Measurements from ENCODE around the gene DLX2.

The DLX2 gene

GRCh38 chr2:172094294-172095145, 8.2 kb downstream of the DLX2 start:
- DNase-seq (ENCODE audit: low read depth), result peak; percentile 74

- peak; percentile 72 for DNase-seq (ENCODE audit: low read depth)
Measured at GRCh38 chr2:172093416-172094293, 9.0 kb downstream of the DLX2 start.

- no peak for DNase-seq (ENCODE audit: low read depth)
Measured at GRCh38 chr2:172092716-172093415, 9.8 kb downstream of the DLX2 start.

- peak; percentile 46 for DNase-seq (ENCODE audit: low read depth)
Measured at GRCh38 chr2:172091761-172092566, 10.7 kb downstream of the DLX2 start.

- DNase-seq (ENCODE audit: low read depth), result no peak
Measured at GRCh38 chr2:172091000-172091641, 11.6 kb downstream of the DLX2 start.

GRCh38 chr2:172090044-172090961, 12.4 kb downstream of the DLX2 start:
- peak; percentile 63 for DNase-seq (ENCODE audit: low read depth)

GRCh38 chr2:172089633-172090032, 13.1 kb downstream of the DLX2 start:
- no peak for DNase-seq (ENCODE audit: low read depth)

- no peak for DNase-seq (ENCODE audit: low read depth)
Measured at GRCh38 chr2:172089005-172089504, 13.6 kb downstream of the DLX2 start.

GRCh38 chr2:172088245-172089004, 14.3 kb downstream of the DLX2 start:
- DNase-seq (ENCODE audit: low read depth), result peak; percentile 93

GRCh38 chr2:172087780-172088244, 14.9 kb downstream of the DLX2 start:
- peak; percentile 48 for DNase-seq (ENCODE audit: low read depth)

- DNase-seq (ENCODE audit: low read depth), result no peak
Measured at GRCh38 chr2:172087207-172087779, 15.4 kb downstream of the DLX2 start.

- no peak for DNase-seq (ENCODE audit: low read depth)
Measured at GRCh38 chr2:172086241-172087206, 16.2 kb downstream of the DLX2 start.

GRCh38 chr2:172085460-172086159, 17.1 kb downstream of the DLX2 start, which contains the start of gene DLX1:
TSS of gene DLX1 (plus strand) at chr2:172085507. CDS start at chr2:172085678, 171 bp downstream.
- no peak for DNase-seq (ENCODE audit: low read depth)

- DNase-seq (ENCODE audit: low read depth), result peak; percentile 98
Measured at GRCh38 chr2:172084645-172085459, 17.8 kb downstream of the DLX2 start.

GRCh38 chr2:172084395-172084644, 18.4 kb downstream of the DLX2 start:
- DNase-seq (ENCODE audit: low read depth), result no peak
